Spleen (tissue), 11 donors: Measurements from ENCODE around the gene RBM17. TPM values are rescaled to one million over a fixed set of nuclear protein-coding genes. Genes with fewer than 3 reads are reported as not detected.

Source experiments
- DNase-seq: peaks from one replicate; pipeline ENCODE4 v3.0.0-alpha.2; 2020
- H3K27ac ChIP-seq, 8 donors: fragments of 200-600 bp; sonication (generic) in 7 of 8; 1 replicate in 4 of 8; 2 replicates in 4 of 8; pipeline versions ENCODE4 v1.5.0 to v1.8.0; 2016 to 2021; ENCODE audit warnings: inconsistent platforms in 4 of 8, mild to moderate bottlenecking in 4 of 8, moderate library complexity in 1 of 8
- H3K27me3 ChIP-seq, 7 donors: fragments of 200-600 bp; sonication (generic) in 6 of 7; replicated peaks in 1 of 7; 1 replicate in 4 of 7; 2 replicates in 3 of 7; pipeline versions ENCODE4 v1.5.0 to v1.8.0; 2016 to 2021; ENCODE audit warnings: inconsistent platforms in 3 of 7, mild to moderate bottlenecking in 1 of 7
- H3K36me3 ChIP-seq, 6 donors: fragments of 200-600 bp; sonication (generic) in 5 of 6; 1 replicate in 4 of 6; 2 replicates in 2 of 6; pipeline versions ENCODE4 v1.5.0 to v1.8.0; 2016 to 2021; ENCODE audit warnings: inconsistent platforms in 2 of 6
- H3K4me1 ChIP-seq, 6 donors: fragments of 200-600 bp; sonication (generic) in 5 of 6; 1 replicate in 3 of 6; 2 replicates in 3 of 6; pipeline versions ENCODE4 v1.5.0 to v1.8.0; 2016 to 2021; ENCODE audit warnings: inconsistent platforms in 3 of 6
- H3K4me3 ChIP-seq, 8 donors: fragments of 200-600 bp; sonication (generic) in 7 of 8; 1 replicate in 4 of 8; 2 replicates in 4 of 8; pipeline versions ENCODE4 v1.5.0 to v1.8.0; 2016 to 2021; ENCODE audit warnings: inconsistent platforms in 4 of 8, mild to moderate bottlenecking in 4 of 8, moderate library complexity in 2 of 8
- H3K9me3 ChIP-seq, 8 donors: fragments of 200-600 bp; sonication (generic) in 7 of 8; 1 replicate in 4 of 8; 2 replicates in 4 of 8; pipeline versions ENCODE4 v1.5.0 to v1.8.0; 2016 to 2021; ENCODE audit warnings: inconsistent platforms in 4 of 8
- CTCF ChIP-seq, 11 experiments: fragments of 200-600 bp in 7 of 11; fragments of 450-650 bp in 4 of 11; sonication (generic) in 4 of 11; IDR thresholded peaks in 8 of 11; conservative IDR thresholded peaks in 3 of 11; 1 replicate in 7 of 11; 2 replicates in 4 of 11; pipeline versions ENCODE4 v1.4.0 to v1.8.0; 2016 to 2021; ENCODE audit warnings: antibody characterized with exemption in 11 of 11, inconsistent platforms in 4 of 11, mild to moderate bottlenecking in 1 of 11
- POLR2A ChIP-seq, 3 donors: fragments of 450-650 bp; IDR thresholded peaks; one replicate each; pipeline ENCODE4 v1.5.1; 2017; ENCODE audit warnings: antibody characterized with exemption in 3 of 3, mild to moderate bottlenecking in 1 of 3
- POLR2AphosphoS5 ChIP-seq, 3 donors: sonication (generic); formaldehyde crosslinking; IDR thresholded peaks; one replicate each; pipeline ENCODE4 v1.5.1; 2017; ENCODE audit warnings: antibody characterized with exemption in 3 of 3
- WGBS, 5 donors: extraction: QIAGEN DNeasy Blood & Tissue Kit in 3 of 5; methylation state at CpG; one replicate each; pipeline versions ENCODE4 v1.1.5 to v1.1.7; 2013 to 2018; 5-methylcytosine and 5-hydroxymethylcytosine counted together
- intact Hi-C: fragments of 100-400 bp; cut with DNase I; formaldehyde crosslinking; loops from one replicate; pipeline ENCODE4 v1.15.0; 2023; ENCODE audit warnings: low total_unique reads
- polyA plus RNA-seq, 3 donors: library from polyadenylated mRNA; stranded (reverse); fragments of 200-250 nt; gene quantifications; one replicate each; pipeline ENCODE4 v1.2.1, GENCODE V29; 2013
- total RNA-seq, 7 donors: library from RNA; depleted of rRNA in 3 of 7; stranded (reverse); fragments of >200 nt in 3 of 7; fragmentation: NEBNext Ultra II Directional in 4 of 7; extraction: Animal tissue kit (Norgen Biotek cat#: 25700) in 4 of 7; gene quantifications; one replicate each; pipeline versions ENCODE4 v1.1.0 to v1.2.1, GENCODE V29; 2016 to 2021
- donor health status: healthy with polysubstance abuse.
- donor health status: DM: no; HTN: no; CAD: no; lungs with moderate emphysema.
- donor health status: DM: no; HTN: no; CAD: no.
- donor health status: Bipolar disorder and iron deficiency.
- donor health status: healthy.
- donor health status: DM: no; HTN: no; CAD: no.
- donor health status: DM: yes; HTN: yes; CAD: no.

RBM17 gene
- total and polyA plus RNA-seq, 10 donors = 63.1 to 140 (median 111) TPM

- H3K36me3 ChIP-seq = no peaks in the 10 kb centered on the region
- TF ChIP-seq POLR2AphosphoS5 (IDR thresholded peaks at IDR 0.05) (no peak), POLR2A (IDR thresholded peaks at IDR 0.05) (no peak), CTCF (IDR thresholded peaks at IDR 0.05 in 8 of 11, conservative IDR thresholded peaks at IDR 0.05 in 3 of 11) (no peak)
- no peaks in the 10 kb centered on the region for H3K27me3 ChIP-seq
- H3K9me3 ChIP-seq = no peaks in the 10 kb centered on the region
- no peak overlapping the region for H3K4me3 ChIP-seq
- DNase-seq = no peak
- peak overlapping the region in 6 of 8 donors; percentile 33 to 80 (median 68) for H3K27ac ChIP-seq
- intact Hi-C loops = no loop called here
- H3K4me1 ChIP-seq = peaks cover 14 to 87% (median 73%) of the 10 kb centered on the region in 6 donors
- WGBS, 5 donors = 77 to 94% (median 85%) methylated on average over 3 of the region's 3 CpGs
These were observed 23.4 kb upstream of the RBM17 start for GRCh38 chr10:6065406-6065805.

GRCh38 chr10:6065835-6066234, 23.0 kb upstream of the RBM17 start:
- intact Hi-C loops = no loop called here
- H3K27ac ChIP-seq = peak overlapping the region in 7 of 8 donors; percentile 26 to 80 (median 64)
- H3K9me3 ChIP-seq = no peaks in the 10 kb centered on the region
- TF ChIP-seq POLR2AphosphoS5 (IDR thresholded peaks at IDR 0.05) = peak in 1 of 3 donors; percentile 30
- TF ChIP-seq CTCF (IDR thresholded peaks at IDR 0.05 in 8 of 11, conservative IDR thresholded peaks at IDR 0.05 in 3 of 11) = no peak
- TF ChIP-seq POLR2A (IDR thresholded peaks at IDR 0.05) = no peak
- no peak overlapping the region for H3K4me3 ChIP-seq
- no peaks in the 10 kb centered on the region for H3K27me3 ChIP-seq
- H3K4me1 ChIP-seq = peaks cover 18 to 87% (median 73%) of the 10 kb centered on the region in 6 donors
- H3K36me3 ChIP-seq = no peaks in the 10 kb centered on the region
- no peak for DNase-seq
- 14 to 35% (median 24%) methylated on average over 4 of the region's 4 CpGs for WGBS, 5 donors

GRCh38 chr10:6067457-6067856, 21.4 kb upstream of the RBM17 start:
- no peak for DNase-seq
- Histone ChIP-seq H3K27me3 (no peaks in the 10 kb centered on the region), H3K4me3 (no peak overlapping the region), H3K27ac (peak overlapping the region in 3 of 8 donors; percentile 80 to 82 (median 81)), H3K4me1 (peaks cover 29 to 87% (median 74%) of the 10 kb centered on the region in 6 donors), H3K9me3 (no peaks in the 10 kb centered on the region), H3K36me3 (no peaks in the 10 kb centered on the region)
- TF ChIP-seq CTCF (IDR thresholded peaks at IDR 0.05 in 8 of 11, conservative IDR thresholded peaks at IDR 0.05 in 3 of 11) = no peak
- TF ChIP-seq POLR2A (IDR thresholded peaks at IDR 0.05) = no peak
- no peak for TF ChIP-seq POLR2AphosphoS5 (IDR thresholded peaks at IDR 0.05)
- intact Hi-C loops = no loop called here
- WGBS, 5 donors = 74 to 85% (median 81%) methylated on average over 4 of the region's 4 CpGs

DNA sequence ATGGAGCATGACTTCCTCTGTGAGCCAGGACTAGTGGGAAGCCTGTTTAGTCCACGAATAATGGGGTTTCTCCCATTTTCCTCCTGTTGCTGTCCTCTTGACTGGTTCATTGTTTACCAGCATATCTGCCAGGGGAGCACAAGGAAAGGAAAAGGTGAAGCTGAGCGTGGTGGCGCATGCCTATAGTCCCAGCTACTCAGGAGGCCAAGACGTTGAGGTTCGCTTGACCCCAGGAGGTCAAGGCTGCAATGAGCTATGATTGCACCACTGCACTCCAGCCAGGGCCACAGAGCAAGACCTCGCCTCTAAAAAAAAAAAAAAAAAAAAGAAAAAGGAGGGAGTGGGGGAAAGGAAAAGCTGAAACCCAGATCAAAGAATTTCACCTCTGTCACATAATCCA, 20.8 kb upstream of the RBM17 start:
- H3K4me1 ChIP-seq = peaks cover 24 to 87% (median 76%) of the 10 kb centered on the region in 6 donors
- H3K9me3 ChIP-seq = no peaks in the 10 kb centered on the region
- no peak overlapping the region for H3K4me3 ChIP-seq
- H3K27me3 ChIP-seq = no peaks in the 10 kb centered on the region
- no peak for DNase-seq
- intact Hi-C loops = no loop called here
- WGBS, 5 donors = 58 to 70% (median 64%) methylated on average over 6 of the region's 6 CpGs
- H3K27ac ChIP-seq = peak overlapping the region in 6 of 8 donors; percentile 40 to 82 (median 78)
- H3K36me3 ChIP-seq = no peaks in the 10 kb centered on the region
- TF ChIP-seq POLR2AphosphoS5 (IDR thresholded peaks at IDR 0.05) (no peak), POLR2A (IDR thresholded peaks at IDR 0.05) (no peak), CTCF (IDR thresholded peaks at IDR 0.05 in 8 of 11, conservative IDR thresholded peaks at IDR 0.05 in 3 of 11) (no peak)
